Esophagus squamous epithelium (tissue), 4 donors: ENCODE results near the gene LRRC18.

Source experiments
- CTCF ChIP-seq, 6 experiments: fragments of 450-650 bp in 4 of 6; fragments of 200-600 bp in 2 of 6; sonication (generic) in 2 of 6; IDR thresholded peaks; one replicate each; pipeline ENCODE4 v1.5.1; 2016 to 2019; ENCODE audit warnings: antibody characterized with exemption in 6 of 6, mild to moderate bottlenecking in 4 of 6, moderate library complexity in 4 of 6
- POLR2A ChIP-seq, 4 donors: fragments of 450-650 bp; IDR thresholded peaks; one replicate each; pipeline ENCODE4 v1.6.1; 2017; ENCODE audit warnings: antibody characterized with exemption in 4 of 4, mild to moderate bottlenecking in 4 of 4, moderate library complexity in 3 of 4

- no peak for TF ChIP-seq POLR2A (IDR thresholded peaks at IDR 0.05)
- TF ChIP-seq CTCF (IDR thresholded peaks at IDR 0.05) = no peak
These were observed 61.5 kb downstream of the LRRC18 start for GRCh38 chr10:48878091-48878490.
